ENCODE results near the gene WIZ.

DNA sequence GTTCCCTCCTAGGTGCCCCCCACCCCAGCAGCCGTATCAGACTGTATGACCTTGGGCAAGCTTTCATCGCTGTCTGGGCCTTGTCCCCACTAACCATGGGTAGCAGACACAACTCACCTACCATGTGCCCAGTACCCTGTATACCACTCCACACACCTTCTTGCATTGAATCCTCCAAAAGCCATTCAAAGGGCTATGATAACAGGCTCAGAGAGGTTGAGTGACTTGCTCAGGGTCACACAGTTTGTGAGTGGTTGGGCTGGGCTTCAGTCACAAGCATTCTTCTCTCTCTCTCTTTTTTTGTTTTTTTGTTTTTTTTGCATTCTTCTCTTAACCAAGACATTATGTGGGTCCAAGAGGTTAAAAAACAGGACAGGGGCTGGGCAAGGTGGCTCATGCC is 11.9 kb upstream of the WIZ start:
- TF ChIP-seq EZH2 (IDR thresholded peaks at IDR 0.05; ENCODE audit: low read depth, unreplicated experiment) (no peak), JUNB (IDR thresholded peaks at IDR 0.05; ENCODE audit: unreplicated experiment) (no peak), EZH2phosphoT487 (IDR thresholded peaks at IDR 0.05; ENCODE audit: unreplicated experiment) (no peak), ZNF114 (CRISPR knock-in tag; IDR thresholded peaks at IDR 0.05) (no peak)
- TF ChIP-seq, protein P1, sequence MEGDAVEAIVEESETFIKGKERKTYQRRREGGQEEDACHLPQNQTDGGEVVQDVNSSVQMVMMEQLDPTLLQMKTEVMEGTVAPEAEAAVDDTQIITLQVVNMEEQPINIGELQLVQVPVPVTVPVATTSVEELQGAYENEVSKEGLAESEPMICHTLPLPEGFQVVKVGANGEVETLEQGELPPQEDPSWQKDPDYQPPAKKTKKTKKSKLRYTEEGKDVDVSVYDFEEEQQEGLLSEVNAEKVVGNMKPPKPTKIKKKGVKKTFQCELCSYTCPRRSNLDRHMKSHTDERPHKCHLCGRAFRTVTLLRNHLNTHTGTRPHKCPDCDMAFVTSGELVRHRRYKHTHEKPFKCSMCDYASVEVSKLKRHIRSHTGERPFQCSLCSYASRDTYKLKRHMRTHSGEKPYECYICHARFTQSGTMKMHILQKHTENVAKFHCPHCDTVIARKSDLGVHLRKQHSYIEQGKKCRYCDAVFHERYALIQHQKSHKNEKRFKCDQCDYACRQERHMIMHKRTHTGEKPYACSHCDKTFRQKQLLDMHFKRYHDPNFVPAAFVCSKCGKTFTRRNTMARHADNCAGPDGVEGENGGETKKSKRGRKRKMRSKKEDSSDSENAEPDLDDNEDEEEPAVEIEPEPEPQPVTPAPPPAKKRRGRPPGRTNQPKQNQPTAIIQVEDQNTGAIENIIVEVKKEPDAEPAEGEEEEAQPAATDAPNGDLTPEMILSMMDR (conservative IDR thresholded peaks at IDR 0.05; ENCODE audit: low read depth in 2 of 2): no peak
- TF ChIP-seq, protein P2, sequence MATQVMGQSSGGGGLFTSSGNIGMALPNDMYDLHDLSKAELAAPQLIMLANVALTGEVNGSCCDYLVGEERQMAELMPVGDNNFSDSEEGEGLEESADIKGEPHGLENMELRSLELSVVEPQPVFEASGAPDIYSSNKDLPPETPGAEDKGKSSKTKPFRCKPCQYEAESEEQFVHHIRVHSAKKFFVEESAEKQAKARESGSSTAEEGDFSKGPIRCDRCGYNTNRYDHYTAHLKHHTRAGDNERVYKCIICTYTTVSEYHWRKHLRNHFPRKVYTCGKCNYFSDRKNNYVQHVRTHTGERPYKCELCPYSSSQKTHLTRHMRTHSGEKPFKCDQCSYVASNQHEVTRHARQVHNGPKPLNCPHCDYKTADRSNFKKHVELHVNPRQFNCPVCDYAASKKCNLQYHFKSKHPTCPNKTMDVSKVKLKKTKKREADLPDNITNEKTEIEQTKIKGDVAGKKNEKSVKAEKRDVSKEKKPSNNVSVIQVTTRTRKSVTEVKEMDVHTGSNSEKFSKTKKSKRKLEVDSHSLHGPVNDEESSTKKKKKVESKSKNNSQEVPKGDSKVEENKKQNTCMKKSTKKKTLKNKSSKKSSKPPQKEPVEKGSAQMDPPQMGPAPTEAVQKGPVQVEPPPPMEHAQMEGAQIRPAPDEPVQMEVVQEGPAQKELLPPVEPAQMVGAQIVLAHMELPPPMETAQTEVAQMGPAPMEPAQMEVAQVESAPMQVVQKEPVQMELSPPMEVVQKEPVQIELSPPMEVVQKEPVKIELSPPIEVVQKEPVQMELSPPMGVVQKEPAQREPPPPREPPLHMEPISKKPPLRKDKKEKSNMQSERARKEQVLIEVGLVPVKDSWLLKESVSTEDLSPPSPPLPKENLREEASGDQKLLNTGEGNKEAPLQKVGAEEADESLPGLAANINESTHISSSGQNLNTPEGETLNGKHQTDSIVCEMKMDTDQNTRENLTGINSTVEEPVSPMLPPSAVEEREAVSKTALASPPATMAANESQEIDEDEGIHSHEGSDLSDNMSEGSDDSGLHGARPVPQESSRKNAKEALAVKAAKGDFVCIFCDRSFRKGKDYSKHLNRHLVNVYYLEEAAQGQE (IDR thresholded peaks at IDR 0.05; ENCODE audit: unreplicated experiment): no peak
